Right ventricle myocardium superior (tissue), 1 donor: ENCODE results near the gene UBASH3B. TPM values are rescaled to one million over a fixed set of nuclear protein-coding genes. Genes with fewer than 3 reads are reported as not detected.

Experiments used
- ATAC-seq: fragments of 200-7000 bp; cut with Tn5 transposase; one replicate; pipeline ENCODE4 v1.9.1; 2020; ENCODE audit warnings: mild to moderate bottlenecking; ENCODE audit not compliant: poor library complexity
- DNase-seq: peaks from one replicate; pipeline ENCODE4 v3.0.0-alpha.2; 2020
- intact Hi-C: fragments of 100-400 bp; cut with DNase I; formaldehyde crosslinking; loops from one replicate; pipeline ENCODE4 v1.11.2; 2022
- total RNA-seq: library from RNA; stranded (reverse); fragmentation: NEBNext Ultra II Directional; extraction: Animal tissue kit (Norgen Biotek cat#: 25700); gene quantifications from one replicate; pipeline ENCODE4 v1.2.1, GENCODE V29; 2021
- donor health status: DM: no; HTN: yes; CAD: no; lungs with severe emphysema.

The UBASH3B gene
- total RNA-seq, 1 donor from 2014 or later, result 2.5 TPM

- DNase-seq (no peak), ATAC-seq (no peak)
- intact Hi-C loops, result no loop called here
Measured at GRCh38 chr11:122764371-122765090, 109.0 kb downstream of the UBASH3B start.

GRCh38 chr11:122765487-122766131, 110.1 kb downstream of the UBASH3B start:
- DNase-seq (no peak), ATAC-seq (no peak)
- intact Hi-C loops, result no loop called here

GRCh38 chr11:122769126-122769780, 113.7 kb downstream of the UBASH3B start:
- ATAC-seq (no peak), DNase-seq (no peak)
- intact Hi-C loops, result no loop called here

GRCh38 chr11:122772945-122773344, 117.4 kb downstream of the UBASH3B start:
- intact Hi-C loops, result no loop called here
- no peak for DNase-seq
- no peak for ATAC-seq

GRCh38 chr11:122773781-122774266, 118.3 kb downstream of the UBASH3B start:
- no peak for ATAC-seq
- DNase-seq, result no peak
- intact Hi-C loops, result no loop called here

GRCh38 chr11:122775675-122776271, 120.3 kb downstream of the UBASH3B start:
- intact Hi-C loops, result no loop called here
- ATAC-seq (no peak), DNase-seq (no peak)

GRCh38 chr11:122776546-122776945, 121.0 kb downstream of the UBASH3B start:
- intact Hi-C loops, result no loop called here
- DNase-seq (no peak), ATAC-seq (no peak)

- ATAC-seq (no peak), DNase-seq (no peak)
- intact Hi-C loops, result no loop called here
Measured at GRCh38 chr11:122777343-122777742, 121.8 kb downstream of the UBASH3B start.

GRCh38 chr11:122778148-122778547, 122.6 kb downstream of the UBASH3B start:
- DNase-seq (no peak), ATAC-seq (no peak)
- intact Hi-C loops, result no loop called here

GRCh38 chr11:122779047-122779629, 123.6 kb downstream of the UBASH3B start:
- ATAC-seq, result no peak
- intact Hi-C loops, result no loop called here
- DNase-seq, result no peak

- DNase-seq, result no peak
- no peak for ATAC-seq
- intact Hi-C loops, result loop anchor here (5.0 kb wide), 1 partner anchor 148 kb away; no protein-coding TSS in a partner anchor
Measured at GRCh38 chr11:122780296-122780949, 124.9 kb downstream of the UBASH3B start.

- ATAC-seq (peak; percentile 99), DNase-seq (peak; percentile 92)
- intact Hi-C loops, result loop anchor here (5.0 kb wide), 1 partner anchor 149 kb away; no protein-coding TSS in a partner anchor
Measured at GRCh38 chr11:122781378-122782195, 126.1 kb downstream of the UBASH3B start.

- ATAC-seq, result no peak
- intact Hi-C loops, result loop anchor here (5.0 kb wide), 1 partner anchor 150 kb away; no protein-coding TSS in a partner anchor
- DNase-seq, result no peak
Measured at GRCh38 chr11:122782222-122782621, 126.7 kb downstream of the UBASH3B start.

GRCh38 chr11:122784325-122784955, 128.9 kb downstream of the UBASH3B start:
- intact Hi-C loops, result loop anchor here (5.0 kb wide), 1 partner anchor 152 kb away; no protein-coding TSS in a partner anchor
- ATAC-seq, result no peak
- no peak for DNase-seq

GRCh38 chr11:122785031-122785541, 129.6 kb downstream of the UBASH3B start:
- intact Hi-C loops, result no loop called here
- no peak for ATAC-seq

GRCh38 chr11:122786896-122787295, 131.4 kb downstream of the UBASH3B start:
- no peak for DNase-seq
- no peak for ATAC-seq
- intact Hi-C loops, result no loop called here

More at GRCh38 chr11:122785031-122785541, 129.6 kb downstream of the UBASH3B start:
- no peak for DNase-seq
